Endothelial cell of umbilical vein (primary cell): ENCODE results near the gene GFOD1. TPM values are rescaled to one million over a fixed set of nuclear protein-coding genes. Genes with fewer than 3 reads are reported as not detected.

ENCODE experiments used
- BruUV-seq: library from RNA; stranded (reverse); fragments of 400-500 nt; replicated peaks from 2 replicates; lab custom pipeline; 2021; lab: Mats Ljungman, UMichigan
- CTCF ChIA-PET: fragments of 300-600, 350-600 bp; sonication (Branson Sonifier 250); formaldehyde crosslinking; loops from one replicate; lab custom pipeline; 2021; ENCODE audit warnings: antibody characterized with exemption, inconsistent platforms; lab: Charles Lee
- POLR2A ChIA-PET: fragments of 300-600, 350-600 bp; sonication (Branson Sonifier 250); formaldehyde crosslinking; loops from one replicate; lab custom pipeline; 2021; ENCODE audit warnings: antibody characterized with exemption, inconsistent platforms; lab: Charles Lee
- DNase-seq: peaks from one replicate; pipeline ENCODE4 v3.0.0-alpha.2; 2011; ENCODE audit warnings: low read depth, low spot score
- FAIRE-seq: peaks from 2 replicates; lab custom pipeline; 2011; peaks lifted over from hg19 to GRCh38; lab: Jason Lieb, UNC
- H2AFZ ChIP-seq: 2 replicates; pipeline ENCODE4 v1.6.0; 2012; ENCODE audit warnings: low read depth, low read length, control low read depth, inconsistent platforms
- H3K27ac ChIP-seq: 2 replicates; pipeline ENCODE4 v1.5.1; 2011; ENCODE audit warnings: low read depth, mild to moderate bottlenecking, control low read depth, low read length, moderate library complexity; ENCODE audit not compliant: insufficient read depth
- H3K27me3 ChIP-seq, 2 experiments: 2 replicates each; pipeline versions ENCODE4 v1.6.0 to v1.6.1; 2011; ENCODE audit warnings: low read length in 2 of 2, mixed read lengths in 1 of 2; ENCODE audit not compliant: control insufficient read depth in 2 of 2, insufficient read depth in 2 of 2
- H3K36me3 ChIP-seq, 2 experiments: 2 replicates in 1 of 2; 3 replicates in 1 of 2; pipeline ENCODE4 v1.5.1; 2011; ENCODE audit warnings: low read length in 2 of 2, mild to moderate bottlenecking in 1 of 2, moderate library complexity in 1 of 2; ENCODE audit not compliant: control insufficient read depth in 2 of 2, insufficient read depth in 2 of 2; ENCODE audit errors: extremely low read depth in 1 of 2
- H3K4me1 ChIP-seq: 3 replicates; pipeline ENCODE4 v1.5.1; 2011; ENCODE audit warnings: mild to moderate bottlenecking, low read length; ENCODE audit not compliant: control insufficient read depth, insufficient read depth; ENCODE audit errors: extremely low read depth
- H3K4me2 ChIP-seq: 2 replicates; pipeline ENCODE4 v1.6.1; 2011; ENCODE audit warnings: low read length, control low read depth, mixed read lengths; ENCODE audit not compliant: insufficient read depth
- H3K4me3 ChIP-seq, 3 experiments: fragments of 200-600 bp in 1 of 3; sonication (generic), shearing (Covaris generic) in 1 of 3; replicated peaks in 1 of 3; 2 replicates each; pipeline ENCODE4 v1.5.1; 2011 to 2016; ENCODE audit warnings: control low read depth in 3 of 3, low read length in 3 of 3, mild to moderate bottlenecking in 2 of 3, inconsistent platforms in 1 of 3, low read depth in 1 of 3, moderate library complexity in 1 of 3; ENCODE audit not compliant: insufficient read depth in 1 of 3
- H3K79me2 ChIP-seq: 2 replicates; pipeline ENCODE4 v1.6.0; 2012; ENCODE audit warnings: low read length, inconsistent platforms; ENCODE audit not compliant: control insufficient read depth, insufficient read depth
- H3K9ac ChIP-seq: replicated peaks from 2 replicates; pipeline ENCODE3; 2011; ENCODE audit warnings: low read length, control low read depth; ENCODE audit not compliant: insufficient read depth; ENCODE audit errors: extremely low read depth
- H3K9me1 ChIP-seq: replicated peaks from 3 replicates; pipeline ENCODE4 v1.6.0; 2011; ENCODE audit warnings: mild to moderate bottlenecking, low read length; ENCODE audit not compliant: control insufficient read depth, insufficient read depth; ENCODE audit errors: extremely low read depth
- H3K9me3 ChIP-seq: replicated peaks from 2 replicates; pipeline ENCODE4 v1.5.1; 2012; ENCODE audit warnings: low read length, inconsistent platforms; ENCODE audit not compliant: control insufficient read depth, insufficient read depth
- H4K20me1 ChIP-seq: replicated peaks from 2 replicates; pipeline ENCODE3; 2011; ENCODE audit warnings: mild to moderate bottlenecking, low read length; ENCODE audit not compliant: control insufficient read depth, insufficient read depth; ENCODE audit errors: extremely low read depth
- EZH2 ChIP-seq: IDR thresholded peaks from 2 replicates; pipeline ENCODE4 v1.6.1; 2012; ENCODE audit warnings: borderline replicate concordance, low read depth, mild to moderate bottlenecking, moderate library complexity, low read length, inconsistent platforms; ENCODE audit not compliant: severe bottlenecking
- FOS ChIP-seq: IDR thresholded peaks from 2 replicates; pipeline ENCODE4 v1.6.1; 2011; ENCODE audit warnings: mild to moderate bottlenecking, low read length, moderate library complexity, borderline replicate concordance; ENCODE audit not compliant: insufficient read depth
- GATA2 ChIP-seq: IDR thresholded peaks from 2 replicates; pipeline ENCODE4 v1.7.0; 2011; ENCODE audit warnings: low read depth, mild to moderate bottlenecking, moderate library complexity, mixed read lengths, low read length; ENCODE audit not compliant: insufficient read length, insufficient read depth
- JUN ChIP-seq: IDR thresholded peaks from 2 replicates; pipeline ENCODE4 v1.6.1; 2011; ENCODE audit warnings: borderline replicate concordance, low read depth; ENCODE audit not compliant: insufficient read length, insufficient read depth
- MYC ChIP-seq: IDR thresholded peaks from one replicate; pipeline ENCODE4 v1.6.1; 2011; ENCODE audit warnings: mild to moderate bottlenecking, low read depth, low read length
- POLR2A ChIP-seq: IDR thresholded peaks from 2 replicates; pipeline ENCODE4 v1.6.1; 2012; ENCODE audit warnings: low read depth, mild to moderate bottlenecking, control low read depth, low read length
- POLR2AphosphoS5 ChIP-seq: IDR thresholded peaks from 2 replicates; pipeline ENCODE4 v1.6.1; 2012; ENCODE audit warnings: low read depth, mild to moderate bottlenecking, control low read depth, low read length, moderate library complexity; ENCODE audit not compliant: insufficient read depth
- dilution Hi-C: fragments of 300-500 bp; cut with MboI; formaldehyde crosslinking; loops from one replicate; pipeline ENCODE4 v1.15.0; 2019; ENCODE audit warnings: low sequenced_read_pairs; ENCODE audit not compliant: extremely low pct_ligation_motif_present
- intact Hi-C: fragments of 100-400 bp; cut with micrococcal nuclease; formaldehyde crosslinking; loops from one replicate; pipeline ENCODE4 v1.10.0; 2022
- polyA plus RNA-seq, 4 experiments: library from polyadenylated mRNA; depleted of rRNA in 3 of 4; stranded (reverse) in 3 of 4; unstranded in 1 of 4; fragments of >200 nt; gene quantifications; 2 replicates each; pipeline versions ENCODE4 v1.2.1 to v1.2.3, GENCODE V29; 2011 to 2012; ENCODE audit warnings: missing spikeins in 1 of 4
- total RNA-seq: library from RNA; stranded (reverse); gene quantifications from 2 replicates; pipeline ENCODE4 v1.2.3, GENCODE V29; 2021
- TF ChIP-seq, protein P1 (sequence below): IDR thresholded peaks from 2 replicates; pipeline ENCODE4 v1.6.1; 2011; ENCODE audit not compliant: insufficient read depth, insufficient read length
- TF ChIP-seq, protein P2 (sequence below), 2 donors: IDR thresholded peaks; 1 replicate in 1 of 2; 2 replicates in 1 of 2; pipeline ENCODE4 v1.5.1; 2011; ENCODE audit warnings: low read length in 2 of 2, mild to moderate bottlenecking in 2 of 2, moderate library complexity in 2 of 2, control low read depth in 1 of 2, inconsistent platforms in 1 of 2, low read depth in 1 of 2; ENCODE audit not compliant: insufficient read depth in 1 of 2; ENCODE audit errors: extremely low read depth in 1 of 2

The GFOD1 gene
- total and polyA plus RNA-seq, 2 donors (not counting 3 experiments of a cell fraction or from before 2014, with no cell fraction given) = 12.1 to 24.1 TPM

DNA sequence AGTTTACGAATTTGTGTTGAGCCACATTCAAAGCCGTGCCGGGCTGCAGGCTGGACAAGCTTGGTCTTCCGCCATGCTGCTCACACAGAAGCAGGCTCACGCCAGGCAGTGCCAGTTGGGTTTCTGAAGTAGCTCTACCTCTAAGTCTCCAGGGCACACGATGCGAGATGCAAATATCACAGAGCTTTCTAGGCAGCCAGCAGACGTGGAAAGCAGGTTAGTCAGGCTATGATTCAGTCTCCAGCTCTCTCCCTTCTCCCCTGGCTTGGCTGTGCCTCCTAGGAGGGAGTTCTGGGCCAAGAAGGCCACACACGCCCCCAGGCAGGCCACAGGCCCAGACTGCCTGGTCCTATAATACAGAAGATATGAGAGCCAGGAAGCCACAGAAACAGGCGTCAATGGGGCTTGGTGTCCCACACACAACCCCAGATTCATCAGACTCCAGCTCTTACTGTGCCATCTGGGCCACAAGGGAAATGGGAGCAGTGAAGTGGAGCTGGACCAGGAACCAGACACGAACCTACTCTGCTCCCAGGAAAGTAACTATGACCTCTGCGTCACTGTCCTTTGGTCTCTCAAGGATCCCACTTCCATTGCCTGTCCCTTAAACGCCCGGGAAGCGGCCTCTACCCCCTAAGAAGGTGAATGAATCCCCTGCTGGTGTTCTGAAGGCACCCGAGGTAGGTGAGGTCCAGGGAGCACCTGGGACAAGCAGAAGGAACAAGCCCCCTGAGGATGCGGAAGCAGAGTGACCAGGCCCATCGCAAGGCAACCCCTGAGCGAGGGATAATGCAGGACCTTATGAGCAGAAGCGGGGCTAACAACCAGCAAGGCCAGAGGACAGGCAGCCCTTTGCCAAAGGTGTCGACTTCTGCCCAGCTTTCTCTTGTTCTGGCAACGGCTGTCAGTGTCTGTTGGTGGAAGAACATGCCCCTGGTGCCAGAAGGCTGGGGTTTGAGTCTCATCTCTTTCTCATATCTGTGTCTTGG is 61.2 kb downstream of the GFOD1 start:
- POLR2A ChIA-PET = no interaction called here
- dilution Hi-C loops = no loop called here
- no peak overlapping the region for H3K9ac ChIP-seq

DNA sequence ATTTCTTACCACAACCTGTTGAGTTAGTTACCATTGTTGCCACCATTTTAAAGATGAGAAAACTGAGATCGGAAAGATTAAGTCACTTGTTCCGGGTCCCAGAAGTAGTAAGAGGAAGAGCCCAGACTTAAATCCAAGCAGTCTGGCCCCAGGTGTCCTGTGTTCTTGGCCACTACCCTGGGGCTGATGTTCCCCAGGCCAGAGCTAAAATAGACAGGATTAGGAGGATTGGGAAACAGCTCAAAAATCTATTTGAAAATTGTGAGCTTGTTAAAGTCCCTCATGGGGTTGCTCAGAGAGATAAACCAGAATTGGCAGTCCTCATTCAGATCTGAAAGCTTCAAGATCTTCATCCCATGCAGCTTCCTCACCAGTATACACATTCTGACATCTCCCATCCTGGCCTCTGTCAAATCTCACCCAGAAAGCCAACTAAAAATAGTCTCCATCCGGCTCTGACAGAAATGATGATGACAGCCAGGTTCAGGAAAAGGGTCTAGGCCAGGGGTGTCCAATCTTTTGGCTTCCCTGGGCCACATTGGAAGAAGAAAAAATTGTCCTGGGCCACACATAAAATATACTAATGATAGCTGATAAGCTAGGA is 62.0 kb downstream of the GFOD1 start:
- dilution Hi-C loops = no loop called here
- POLR2A ChIA-PET = no interaction called here

More for the DNA sequence above, 61.2 kb downstream of the GFOD1 start:
- no peak overlapping the region for H2AFZ ChIP-seq
- no peak for TF ChIP-seq GATA2
- no peak for FAIRE-seq
- H3K9me1 ChIP-seq = no peaks in the 10 kb centered on the region
- no peaks in the 10 kb centered on the region for H4K20me1 ChIP-seq
- H3K36me3 ChIP-seq = no peaks in the 10 kb centered on the region
- no peak overlapping the region for H3K4me2 ChIP-seq
- H3K27ac ChIP-seq = no peak overlapping the region
- H3K4me3 ChIP-seq = no peak overlapping the region
- DNase-seq = no peak
- H3K4me1 ChIP-seq = peaks cover 35% of the 10 kb centered on the region
- H3K9me3 ChIP-seq = no peaks in the 10 kb centered on the region
- no peaks in the 10 kb centered on the region for H3K79me2 ChIP-seq
- BruUV-seq = no TSS peak
- CTCF ChIA-PET = interaction anchor here (1.0 to 2.6 kb wide), 4 partner anchors 9 to 149 kb away, joined by 3 to 8 read pairs (median 3); no protein-coding TSS in a partner anchor
- intact Hi-C loops = no loop called here
- no peaks in the 10 kb centered on the region for H3K27me3 ChIP-seq

More for the DNA sequence above, 62.0 kb downstream of the GFOD1 start:
- BruUV-seq = no TSS peak
- no peak overlapping the region for H2AFZ ChIP-seq
- H3K4me1 ChIP-seq = peaks cover 43% of the 10 kb centered on the region
- no peaks in the 10 kb centered on the region for H3K9me1 ChIP-seq
- H3K27ac ChIP-seq = no peak overlapping the region
- H3K9ac ChIP-seq = no peak overlapping the region
- CTCF ChIA-PET = interaction anchor here (0.6 to 2.6 kb wide), 4 partner anchors 20 to 150 kb away, joined by 3 to 8 read pairs (median 3); no protein-coding TSS in a partner anchor
- no peaks in the 10 kb centered on the region for H4K20me1 ChIP-seq
- H3K4me3 ChIP-seq = no peak overlapping the region
- TF ChIP-seq, protein P1, sequence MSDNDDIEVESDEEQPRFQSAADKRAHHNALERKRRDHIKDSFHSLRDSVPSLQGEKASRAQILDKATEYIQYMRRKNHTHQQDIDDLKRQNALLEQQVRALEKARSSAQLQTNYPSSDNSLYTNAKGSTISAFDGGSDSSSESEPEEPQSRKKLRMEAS = no peak
- TF ChIP-seq MYC = no peak
- no peak for TF ChIP-seq POLR2A
- TF ChIP-seq, protein P2, sequence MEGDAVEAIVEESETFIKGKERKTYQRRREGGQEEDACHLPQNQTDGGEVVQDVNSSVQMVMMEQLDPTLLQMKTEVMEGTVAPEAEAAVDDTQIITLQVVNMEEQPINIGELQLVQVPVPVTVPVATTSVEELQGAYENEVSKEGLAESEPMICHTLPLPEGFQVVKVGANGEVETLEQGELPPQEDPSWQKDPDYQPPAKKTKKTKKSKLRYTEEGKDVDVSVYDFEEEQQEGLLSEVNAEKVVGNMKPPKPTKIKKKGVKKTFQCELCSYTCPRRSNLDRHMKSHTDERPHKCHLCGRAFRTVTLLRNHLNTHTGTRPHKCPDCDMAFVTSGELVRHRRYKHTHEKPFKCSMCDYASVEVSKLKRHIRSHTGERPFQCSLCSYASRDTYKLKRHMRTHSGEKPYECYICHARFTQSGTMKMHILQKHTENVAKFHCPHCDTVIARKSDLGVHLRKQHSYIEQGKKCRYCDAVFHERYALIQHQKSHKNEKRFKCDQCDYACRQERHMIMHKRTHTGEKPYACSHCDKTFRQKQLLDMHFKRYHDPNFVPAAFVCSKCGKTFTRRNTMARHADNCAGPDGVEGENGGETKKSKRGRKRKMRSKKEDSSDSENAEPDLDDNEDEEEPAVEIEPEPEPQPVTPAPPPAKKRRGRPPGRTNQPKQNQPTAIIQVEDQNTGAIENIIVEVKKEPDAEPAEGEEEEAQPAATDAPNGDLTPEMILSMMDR (IDR thresholded peaks at IDR 0.05; ENCODE audit: extremely low read depth in 1 of 2, insufficient read depth in 1 of 2, low read depth in 1 of 2, low read length in 2 of 2) = no peak
- no peak for TF ChIP-seq EZH2
- no peak for TF ChIP-seq FOS
- TF ChIP-seq POLR2AphosphoS5 = no peak
- no peak for TF ChIP-seq JUN
- no peaks in the 10 kb centered on the region for H3K27me3 ChIP-seq
- no peak overlapping the region for H3K4me2 ChIP-seq
- DNase-seq (no peak), FAIRE-seq (no peak)
- no peaks in the 10 kb centered on the region for H3K36me3 ChIP-seq
- no peaks in the 10 kb centered on the region for H3K9me3 ChIP-seq
- H3K79me2 ChIP-seq = no peaks in the 10 kb centered on the region
- intact Hi-C loops = no loop called here
